ENCODE results near the gene HAUS1.

DNA sequence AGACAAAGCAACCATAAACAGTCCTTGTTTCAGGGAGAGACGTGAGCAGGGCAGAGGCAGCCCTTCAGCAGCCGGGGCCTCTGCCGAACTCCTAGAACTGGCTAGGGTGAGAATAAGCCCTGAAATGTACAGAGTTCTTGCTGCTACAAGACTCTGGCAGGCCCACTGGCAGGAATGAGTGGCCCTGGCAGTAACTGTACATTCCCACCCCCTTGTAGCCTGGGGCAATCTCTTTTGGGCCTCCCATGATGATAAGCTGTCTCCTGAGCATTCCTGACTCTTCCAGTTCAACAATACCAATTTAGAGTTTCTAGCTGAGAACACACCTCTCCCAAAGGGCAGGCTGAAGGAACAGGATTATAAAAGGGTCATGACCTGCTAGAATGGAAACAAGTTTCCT, 54.3 kb downstream of the HAUS1 start:
- no peak for TF ChIP-seq EZH2 (IDR thresholded peaks at IDR 0.05; ENCODE audit: insufficient read depth, poor library complexity, severe bottlenecking)
- no peak for TF ChIP-seq EZH2phosphoT487 (IDR thresholded peaks at IDR 0.05; ENCODE audit: insufficient read depth, low read depth)

Measured in GM23248 (cell line).